GM21619 (cell line): ENCODE measurements around the gene ZNF138.
"Not testable (repeated sequence)": the region's sequence is repeated elsewhere in the genome, so short reads cannot be mapped to it uniquely, and the experiment has no call there.

Source experiments
- ATAC-seq: cut with Tn5 transposase; IDR thresholded peaks from one replicate; pipeline ENCODE4 v1.9.1; 2021; ENCODE audit not compliant: unreplicated experiment

The ZNF138 gene

GRCh38 chr7:64838051-64838450 is 43.8 kb downstream of the ZNF138 start:
- not testable (repeated sequence) for ATAC-seq

- ATAC-seq: no peak
Observed at GRCh38 chr7:64838691-64839090, 44.5 kb downstream of the ZNF138 start.

DNA sequence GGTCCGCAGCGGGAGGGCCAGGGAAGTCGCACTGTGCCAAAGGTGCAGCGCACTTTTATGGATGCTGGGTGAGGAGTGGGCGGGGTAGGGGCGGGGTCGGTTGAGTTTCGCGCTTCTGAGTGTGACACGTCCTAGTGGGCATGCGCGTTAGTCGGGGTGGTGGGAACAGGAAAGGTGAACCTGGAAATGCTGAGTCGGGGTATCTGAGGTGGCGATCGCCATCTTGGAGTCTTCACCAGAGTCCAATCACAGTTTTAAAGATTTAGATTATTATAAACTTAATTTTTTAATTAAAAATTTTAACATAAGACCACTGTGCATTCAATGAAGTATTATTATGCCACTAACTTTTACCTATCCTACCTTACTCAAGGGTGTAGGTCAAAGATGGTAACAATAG is 45.7 kb downstream of the ZNF138 start:
- no peak for ATAC-seq

DNA sequence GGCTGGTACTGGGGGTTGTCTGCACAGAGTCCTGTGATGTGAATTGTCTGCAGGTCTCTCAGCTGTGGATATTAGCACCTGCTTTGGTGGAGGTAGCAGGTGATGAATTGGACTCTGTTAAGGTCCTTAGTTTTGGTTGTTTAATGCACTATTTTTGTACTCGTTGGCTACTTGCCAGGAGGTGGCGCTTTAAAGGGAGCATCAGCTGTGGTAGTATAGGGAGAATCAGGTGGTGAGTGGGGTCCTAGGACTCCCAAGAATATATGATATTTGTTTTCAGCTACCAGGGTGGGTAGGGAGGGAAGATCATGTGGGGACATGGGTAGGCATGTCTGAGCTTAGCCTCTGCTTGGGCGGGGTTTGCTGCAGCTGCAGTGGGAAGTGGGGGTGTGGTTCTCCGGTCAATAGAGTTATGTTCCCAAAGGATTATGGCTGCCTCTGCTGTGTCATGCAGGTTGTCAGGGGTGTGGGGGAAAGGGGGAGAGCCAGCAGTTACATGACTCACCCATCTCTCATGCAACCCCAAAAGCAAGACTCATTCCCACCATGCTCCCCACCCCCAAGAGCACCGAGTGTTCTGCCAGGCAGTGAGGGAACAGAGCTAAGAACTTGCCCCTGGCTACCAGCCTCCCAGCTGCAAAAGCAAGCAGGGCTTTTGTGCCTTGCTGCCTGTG is 55.2 kb downstream of the ZNF138 start:
- no peak for ATAC-seq

- no peak for ATAC-seq
Observed at GRCh38 chr7:64849924-64850499, 55.8 kb downstream of the ZNF138 start.

GRCh38 chr7:64853679-64854078 is 59.5 kb downstream of the ZNF138 start:
- no peak for ATAC-seq

GRCh38 chr7:64854969-64855368 is 60.7 kb downstream of the ZNF138 start:
- no peak for ATAC-seq

- ATAC-seq: no peak
Observed at GRCh38 chr7:64863021-64863420, 68.8 kb downstream of the ZNF138 start.

DNA sequence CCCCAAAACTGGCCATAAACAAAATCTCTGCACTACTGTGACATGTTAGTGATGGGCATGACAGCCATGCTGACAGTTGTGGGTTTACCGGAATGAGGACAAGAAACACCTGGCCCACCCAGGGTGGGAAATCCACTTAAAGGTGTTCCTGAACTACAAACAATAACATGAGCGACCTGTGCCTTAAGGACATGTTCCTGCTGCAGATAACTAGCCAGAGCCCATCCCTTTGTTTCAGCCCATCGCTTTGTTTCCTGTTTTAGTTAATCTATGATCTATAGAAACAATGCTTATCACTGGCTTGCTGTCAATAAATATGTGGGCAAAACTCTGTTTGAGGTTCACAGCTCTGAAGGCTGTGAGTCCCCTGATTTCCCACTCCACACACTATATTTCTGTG is 69.3 kb downstream of the ZNF138 start:
- ATAC-seq: not testable (repeated sequence)

- ATAC-seq: no peak
Observed at GRCh38 chr7:64863969-64864368, 69.7 kb downstream of the ZNF138 start.

GRCh38 chr7:64867863-64868440 is 73.7 kb downstream of the ZNF138 start:
- ATAC-seq: no peak

- no peak for ATAC-seq
Observed at GRCh38 chr7:64868499-64868898, 74.3 kb downstream of the ZNF138 start.

- ATAC-seq: no peak
Observed at GRCh38 chr7:64869121-64869725, 75.0 kb downstream of the ZNF138 start.

DNA sequence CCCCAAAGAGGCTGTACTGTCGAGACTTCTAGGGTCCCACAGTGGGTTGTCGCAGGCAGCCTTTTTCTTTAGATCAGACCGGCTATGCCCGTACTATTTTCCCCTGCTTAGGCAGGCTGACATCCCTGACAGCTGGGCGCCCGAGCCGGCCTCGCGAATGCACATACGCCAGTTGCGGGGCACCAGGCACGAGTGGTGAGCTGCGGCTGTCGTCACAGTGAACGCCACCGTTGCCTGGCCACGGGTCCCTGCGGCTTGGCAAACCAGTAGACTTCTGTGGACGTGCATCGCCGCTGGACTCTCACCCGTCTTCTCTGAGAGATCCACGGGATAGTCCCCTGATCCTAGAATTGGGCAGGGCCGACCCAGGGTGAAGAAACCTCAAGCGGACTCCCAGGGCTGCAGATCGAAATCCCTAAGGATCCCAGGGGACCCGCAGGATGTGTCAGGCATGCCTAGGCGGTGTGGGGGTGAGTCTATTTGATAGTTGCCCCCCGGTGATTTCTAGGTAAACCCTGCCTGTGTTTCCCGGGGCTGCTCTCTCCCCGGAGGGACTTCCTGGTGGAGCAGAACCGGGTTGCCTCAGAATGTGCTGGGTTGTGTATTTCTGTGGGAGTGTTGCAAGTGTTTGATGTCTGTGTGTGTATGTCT is 75.8 kb downstream of the ZNF138 start:
- no peak for ATAC-seq

DNA sequence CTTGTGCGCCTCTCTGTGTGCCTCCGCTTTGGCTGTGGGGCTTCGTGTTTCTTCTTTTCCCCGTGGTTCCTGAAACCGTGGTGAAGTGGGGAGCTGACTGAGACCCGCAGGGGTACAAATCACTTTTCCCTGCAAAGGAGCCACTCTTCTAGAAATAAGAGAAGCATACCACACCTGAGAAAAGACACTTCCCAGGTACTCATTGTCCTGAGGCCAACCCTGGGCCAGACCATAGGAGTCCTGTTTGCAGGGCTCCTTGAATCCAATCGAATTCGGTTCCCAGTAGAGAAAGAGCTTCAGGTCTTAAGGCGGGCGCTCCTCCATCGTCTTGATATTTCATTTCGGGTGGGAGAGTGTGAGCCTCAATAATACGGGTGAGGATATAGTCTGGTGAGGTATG is 76.4 kb downstream of the ZNF138 start:
- ATAC-seq: no peak

GRCh38 chr7:64871761-64872160 is 77.5 kb downstream of the ZNF138 start:
- ATAC-seq: no peak

- no peak for ATAC-seq
Observed at GRCh38 chr7:64872351-64873154, 78.3 kb downstream of the ZNF138 start.

- ATAC-seq: no peak
Observed at GRCh38 chr7:64873155-64873500, 78.9 kb downstream of the ZNF138 start.

- ATAC-seq: no peak
Observed at GRCh38 chr7:64873517-64873916, 79.3 kb downstream of the ZNF138 start.

DNA sequence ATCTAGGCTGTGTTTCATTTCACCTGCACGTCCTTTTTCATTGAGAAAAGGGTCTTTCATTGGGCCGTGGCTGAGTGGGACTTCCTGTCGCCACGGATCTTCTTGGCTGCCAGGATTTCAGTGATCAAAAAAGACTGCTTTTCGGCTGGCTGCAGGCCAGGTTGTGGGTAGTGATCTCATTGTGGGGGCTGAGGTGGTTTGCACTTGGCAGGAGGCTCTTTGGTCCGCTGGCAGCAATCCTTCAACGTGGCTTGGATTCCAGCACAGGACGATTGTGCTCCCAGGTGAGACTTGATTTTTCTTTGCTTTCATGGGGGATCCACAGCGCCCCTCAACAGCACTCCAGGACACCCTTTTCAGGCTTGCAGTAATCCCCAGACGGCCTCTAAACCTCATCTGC is 79.9 kb downstream of the ZNF138 start:
- no peak for ATAC-seq
